ENCODE measurements around the gene KY. TPM values are rescaled to one million over a fixed set of nuclear protein-coding genes. Genes with fewer than 3 reads are reported as not detected.

Gene KY
- not detected for total RNA-seq

- no peaks in the 10 kb centered on the region for H3K9me3 Mint-ChIP-seq
- H3K36me3 Mint-ChIP-seq (ENCODE audit: low read depth), result no peaks in the 10 kb centered on the region
- H3K4me1 Mint-ChIP-seq, result no peaks in the 10 kb centered on the region
- no peak within 1 kb of the TSS for H3K4me3 Mint-ChIP-seq
- H3K27ac Mint-ChIP-seq, result no peak within 1 kb of the TSS
- peaks cover 23% of the 10 kb centered on the region for H3K27me3 Mint-ChIP-seq
- ATAC-seq (replicated peaks), result no peak
These were observed at the start of gene KY for GRCh38 chr3:134650431-134651346. TSS of gene KY (minus strand) at chr3:134651022. CDS start at chr3:134650960, 62 bp downstream.

- H3K36me3 Mint-ChIP-seq (ENCODE audit: low read depth), result no peaks in the 10 kb centered on the region
- no peak overlapping the region for H3K4me3 Mint-ChIP-seq
- peaks cover 9% of the 10 kb centered on the region for H3K27me3 Mint-ChIP-seq
- H3K4me1 Mint-ChIP-seq, result no peaks in the 10 kb centered on the region
- H3K9me3 Mint-ChIP-seq, result no peaks in the 10 kb centered on the region
- no peak overlapping the region for H3K27ac Mint-ChIP-seq
- no peak for ATAC-seq (replicated peaks)
These were observed 48.9 kb upstream of the KY start for GRCh38 chr3:134699721-134700120.

GRCh38 chr3:134699141-134699711 is 48.4 kb upstream of the KY start:
- Mint-ChIP-seq H3K27me3 (peaks cover 11% of the 10 kb centered on the region), H3K4me1 (no peaks in the 10 kb centered on the region)
- no peak for ATAC-seq (replicated peaks)

GRCh38 chr3:134697830-134698689 is 47.2 kb upstream of the KY start:
- Mint-ChIP-seq H3K27ac (no peak overlapping the region), H3K36me3 (ENCODE audit: low read depth) (no peaks in the 10 kb centered on the region), H3K9me3 (no peaks in the 10 kb centered on the region), H3K4me1 (no peaks in the 10 kb centered on the region), H3K27me3 (peaks cover 7% of the 10 kb centered on the region), H3K4me3 (no peak overlapping the region)
- no peak for ATAC-seq (replicated peaks)

More at GRCh38 chr3:134699141-134699711, 48.4 kb upstream of the KY start:
- Mint-ChIP-seq H3K4me3 (no peak overlapping the region), H3K27ac (no peak overlapping the region), H3K36me3 (ENCODE audit: low read depth) (no peaks in the 10 kb centered on the region), H3K9me3 (no peaks in the 10 kb centered on the region)

- Mint-ChIP-seq H3K9me3 (no peaks in the 10 kb centered on the region), H3K36me3 (ENCODE audit: low read depth) (no peaks in the 10 kb centered on the region)
These were observed 45.3 kb upstream of the KY start for GRCh38 chr3:134696155-134696554.

GRCh38 chr3:134694946-134695543 is 44.2 kb upstream of the KY start:
- ATAC-seq (replicated peaks), result no peak
- Mint-ChIP-seq H3K27ac (no peak overlapping the region), H3K36me3 (ENCODE audit: low read depth) (no peaks in the 10 kb centered on the region), H3K4me3 (no peak overlapping the region), H3K4me1 (no peaks in the 10 kb centered on the region), H3K9me3 (no peaks in the 10 kb centered on the region), H3K27me3 (peaks cover 4% of the 10 kb centered on the region)

More at GRCh38 chr3:134696155-134696554, 45.3 kb upstream of the KY start:
- Mint-ChIP-seq H3K4me3 (no peak overlapping the region), H3K27me3 (peaks cover 4% of the 10 kb centered on the region), H3K4me1 (no peaks in the 10 kb centered on the region), H3K27ac (no peak overlapping the region)
- ATAC-seq (replicated peaks), result no peak

- Mint-ChIP-seq H3K4me3 (no peak overlapping the region), H3K9me3 (no peaks in the 10 kb centered on the region), H3K27me3 (peaks cover 4% of the 10 kb centered on the region), H3K36me3 (ENCODE audit: low read depth) (no peaks in the 10 kb centered on the region), H3K27ac (no peak overlapping the region), H3K4me1 (no peaks in the 10 kb centered on the region)
- no peak for ATAC-seq (replicated peaks)
These were observed 43.6 kb upstream of the KY start for GRCh38 chr3:134694466-134694865.

GRCh38 chr3:134693804-134694203 is 43.0 kb upstream of the KY start:
- no peaks in the 10 kb centered on the region for H3K36me3 Mint-ChIP-seq (ENCODE audit: low read depth)
- no peak for ATAC-seq (replicated peaks)

GRCh38 chr3:134693226-134693625 is 42.4 kb upstream of the KY start:
- Mint-ChIP-seq H3K9me3 (no peaks in the 10 kb centered on the region), H3K27ac (no peak overlapping the region), H3K4me3 (no peak overlapping the region), H3K36me3 (ENCODE audit: low read depth) (no peaks in the 10 kb centered on the region), H3K27me3 (peaks cover 8% of the 10 kb centered on the region), H3K4me1 (no peaks in the 10 kb centered on the region)
- no peak for ATAC-seq (replicated peaks)

More at GRCh38 chr3:134693804-134694203, 43.0 kb upstream of the KY start:
- Mint-ChIP-seq H3K4me1 (no peaks in the 10 kb centered on the region), H3K4me3 (no peak overlapping the region), H3K9me3 (no peaks in the 10 kb centered on the region), H3K27ac (no peak overlapping the region), H3K27me3 (peaks cover 8% of the 10 kb centered on the region)

GRCh38 chr3:134690226-134690625 is 39.4 kb upstream of the KY start:
- no peak overlapping the region for H3K4me3 Mint-ChIP-seq
- no peak for ATAC-seq (replicated peaks)

GRCh38 chr3:134687642-134688041 is 36.8 kb upstream of the KY start:
- no peaks in the 10 kb centered on the region for H3K36me3 Mint-ChIP-seq (ENCODE audit: low read depth)
- no peaks in the 10 kb centered on the region for H3K9me3 Mint-ChIP-seq
- no peaks in the 10 kb centered on the region for H3K4me1 Mint-ChIP-seq
- H3K4me3 Mint-ChIP-seq, result no peak overlapping the region
- no peak overlapping the region for H3K27ac Mint-ChIP-seq
- no peak for ATAC-seq (replicated peaks)
- H3K27me3 Mint-ChIP-seq, result peaks cover 8% of the 10 kb centered on the region

More at GRCh38 chr3:134690226-134690625, 39.4 kb upstream of the KY start:
- Mint-ChIP-seq H3K27ac (no peak overlapping the region), H3K27me3 (peaks cover 8% of the 10 kb centered on the region), H3K36me3 (ENCODE audit: low read depth) (no peaks in the 10 kb centered on the region), H3K9me3 (no peaks in the 10 kb centered on the region), H3K4me1 (no peaks in the 10 kb centered on the region)

- Mint-ChIP-seq H3K36me3 (ENCODE audit: low read depth) (no peaks in the 10 kb centered on the region), H3K4me1 (no peaks in the 10 kb centered on the region), H3K4me3 (no peak overlapping the region), H3K27ac (no peak overlapping the region), H3K9me3 (no peaks in the 10 kb centered on the region), H3K27me3 (peaks cover 11% of the 10 kb centered on the region)
- ATAC-seq (replicated peaks), result no peak
These were observed 35.3 kb upstream of the KY start for GRCh38 chr3:134685929-134686802.

GRCh38 chr3:134682196-134682880 is 31.5 kb upstream of the KY start:
- Mint-ChIP-seq H3K4me1 (no peaks in the 10 kb centered on the region), H3K27ac (no peak overlapping the region), H3K9me3 (peaks cover 3% of the 10 kb centered on the region), H3K36me3 (ENCODE audit: low read depth) (no peaks in the 10 kb centered on the region), H3K27me3 (peaks cover 10% of the 10 kb centered on the region), H3K4me3 (no peak overlapping the region)
- no peak for ATAC-seq (replicated peaks)

Measured in activated T-helper 17 cell treated with anti-CD3 and anti-CD28 coated beads, Interleukin-2, amount 50 U/mL, for 72 hours (primary cell).